Measurements from ENCODE around the gene TMEM14A.

TMEM14A gene

DNA sequence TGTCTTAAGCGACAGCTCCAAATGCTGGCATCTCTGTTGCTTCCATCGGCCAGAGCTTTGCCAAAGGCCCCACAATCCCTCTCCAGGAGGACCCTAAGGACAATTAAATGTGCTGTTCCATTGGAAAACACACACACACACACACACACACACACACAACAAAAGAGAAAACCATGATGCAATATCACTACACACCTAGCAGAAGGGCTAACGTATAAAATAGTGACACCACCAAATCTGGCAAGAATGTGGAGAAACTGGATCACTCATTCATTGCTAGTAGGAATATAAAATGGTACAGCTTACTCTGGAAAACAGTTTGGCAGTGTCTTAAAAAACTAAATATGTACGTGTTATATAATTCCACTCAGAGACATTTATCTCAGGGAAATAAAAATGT, 13.0 kb upstream of the TMEM14A start:
- Histone ChIP-seq H3K4me3 (replicated peaks; ENCODE audit: insufficient read depth, low read length) (no peak overlapping the region), H3K27ac (replicated peaks) (no peak overlapping the region), H3K27me3 (ENCODE audit: insufficient read depth, poor library complexity, severe bottlenecking) (peaks cover 3% of the 10 kb centered on the region)
- DNase-seq (ENCODE audit: low read depth in 1 of 2, low spot score in 1 of 2) = no peak
- TF ChIP-seq POLR2AphosphoS5 (IDR thresholded peaks at IDR 0.05; ENCODE audit: low read depth) (no peak), GABPA (IDR thresholded peaks at IDR 0.05; ENCODE audit: low read depth) (no peak), SPI1 (IDR thresholded peaks at IDR 0.05; ENCODE audit: borderline replicate concordance, low read depth) (no peak)
- TF ChIP-seq, protein P1, sequence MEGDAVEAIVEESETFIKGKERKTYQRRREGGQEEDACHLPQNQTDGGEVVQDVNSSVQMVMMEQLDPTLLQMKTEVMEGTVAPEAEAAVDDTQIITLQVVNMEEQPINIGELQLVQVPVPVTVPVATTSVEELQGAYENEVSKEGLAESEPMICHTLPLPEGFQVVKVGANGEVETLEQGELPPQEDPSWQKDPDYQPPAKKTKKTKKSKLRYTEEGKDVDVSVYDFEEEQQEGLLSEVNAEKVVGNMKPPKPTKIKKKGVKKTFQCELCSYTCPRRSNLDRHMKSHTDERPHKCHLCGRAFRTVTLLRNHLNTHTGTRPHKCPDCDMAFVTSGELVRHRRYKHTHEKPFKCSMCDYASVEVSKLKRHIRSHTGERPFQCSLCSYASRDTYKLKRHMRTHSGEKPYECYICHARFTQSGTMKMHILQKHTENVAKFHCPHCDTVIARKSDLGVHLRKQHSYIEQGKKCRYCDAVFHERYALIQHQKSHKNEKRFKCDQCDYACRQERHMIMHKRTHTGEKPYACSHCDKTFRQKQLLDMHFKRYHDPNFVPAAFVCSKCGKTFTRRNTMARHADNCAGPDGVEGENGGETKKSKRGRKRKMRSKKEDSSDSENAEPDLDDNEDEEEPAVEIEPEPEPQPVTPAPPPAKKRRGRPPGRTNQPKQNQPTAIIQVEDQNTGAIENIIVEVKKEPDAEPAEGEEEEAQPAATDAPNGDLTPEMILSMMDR (IDR thresholded peaks at IDR 0.05; ENCODE audit: insufficient read depth, low read length) = no peak
- TF ChIP-seq, protein P2, sequence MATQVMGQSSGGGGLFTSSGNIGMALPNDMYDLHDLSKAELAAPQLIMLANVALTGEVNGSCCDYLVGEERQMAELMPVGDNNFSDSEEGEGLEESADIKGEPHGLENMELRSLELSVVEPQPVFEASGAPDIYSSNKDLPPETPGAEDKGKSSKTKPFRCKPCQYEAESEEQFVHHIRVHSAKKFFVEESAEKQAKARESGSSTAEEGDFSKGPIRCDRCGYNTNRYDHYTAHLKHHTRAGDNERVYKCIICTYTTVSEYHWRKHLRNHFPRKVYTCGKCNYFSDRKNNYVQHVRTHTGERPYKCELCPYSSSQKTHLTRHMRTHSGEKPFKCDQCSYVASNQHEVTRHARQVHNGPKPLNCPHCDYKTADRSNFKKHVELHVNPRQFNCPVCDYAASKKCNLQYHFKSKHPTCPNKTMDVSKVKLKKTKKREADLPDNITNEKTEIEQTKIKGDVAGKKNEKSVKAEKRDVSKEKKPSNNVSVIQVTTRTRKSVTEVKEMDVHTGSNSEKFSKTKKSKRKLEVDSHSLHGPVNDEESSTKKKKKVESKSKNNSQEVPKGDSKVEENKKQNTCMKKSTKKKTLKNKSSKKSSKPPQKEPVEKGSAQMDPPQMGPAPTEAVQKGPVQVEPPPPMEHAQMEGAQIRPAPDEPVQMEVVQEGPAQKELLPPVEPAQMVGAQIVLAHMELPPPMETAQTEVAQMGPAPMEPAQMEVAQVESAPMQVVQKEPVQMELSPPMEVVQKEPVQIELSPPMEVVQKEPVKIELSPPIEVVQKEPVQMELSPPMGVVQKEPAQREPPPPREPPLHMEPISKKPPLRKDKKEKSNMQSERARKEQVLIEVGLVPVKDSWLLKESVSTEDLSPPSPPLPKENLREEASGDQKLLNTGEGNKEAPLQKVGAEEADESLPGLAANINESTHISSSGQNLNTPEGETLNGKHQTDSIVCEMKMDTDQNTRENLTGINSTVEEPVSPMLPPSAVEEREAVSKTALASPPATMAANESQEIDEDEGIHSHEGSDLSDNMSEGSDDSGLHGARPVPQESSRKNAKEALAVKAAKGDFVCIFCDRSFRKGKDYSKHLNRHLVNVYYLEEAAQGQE (IDR thresholded peaks at IDR 0.05; ENCODE audit: insufficient replicate concordance, low read depth) = no peak

DNA sequence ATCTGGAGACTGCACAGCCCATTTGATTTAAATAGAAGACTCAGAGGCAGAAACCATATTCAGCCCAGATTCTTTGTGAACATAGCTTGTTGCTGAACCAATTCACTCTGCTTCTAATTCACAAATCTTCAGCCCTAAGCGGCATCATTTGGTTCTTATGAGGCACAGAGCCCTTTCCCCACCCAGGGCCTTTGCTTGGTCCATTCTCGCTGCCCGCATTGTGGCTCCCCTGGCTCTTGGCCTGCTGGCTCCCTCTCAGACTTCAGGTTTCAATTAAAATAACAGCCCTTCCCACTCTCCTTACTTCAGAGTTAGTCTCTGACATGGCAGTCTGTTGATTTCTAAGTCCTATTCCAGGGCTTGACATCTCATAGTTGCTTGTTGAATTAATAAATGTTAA, 9.4 kb upstream of the TMEM14A start:
- Histone ChIP-seq H3K4me3 (replicated peaks; ENCODE audit: insufficient read depth, low read length) (no peak overlapping the region), H3K27me3 (ENCODE audit: insufficient read depth, poor library complexity, severe bottlenecking) (peaks cover 7% of the 10 kb centered on the region), H3K27ac (replicated peaks) (no peak overlapping the region)
- DNase-seq (ENCODE audit: low read depth in 1 of 2, low spot score in 1 of 2) = no peak
- TF ChIP-seq, protein P2 (IDR thresholded peaks at IDR 0.05; ENCODE audit: insufficient replicate concordance, low read depth) = no peak
- TF ChIP-seq, protein P1 (IDR thresholded peaks at IDR 0.05; ENCODE audit: insufficient read depth, low read length) = no peak
- no peak for TF ChIP-seq POLR2AphosphoS5 (IDR thresholded peaks at IDR 0.05; ENCODE audit: low read depth)
- TF ChIP-seq GABPA (IDR thresholded peaks at IDR 0.05; ENCODE audit: low read depth) = no peak
- no peak for TF ChIP-seq SPI1 (IDR thresholded peaks at IDR 0.05; ENCODE audit: borderline replicate concordance, low read depth)

DNA sequence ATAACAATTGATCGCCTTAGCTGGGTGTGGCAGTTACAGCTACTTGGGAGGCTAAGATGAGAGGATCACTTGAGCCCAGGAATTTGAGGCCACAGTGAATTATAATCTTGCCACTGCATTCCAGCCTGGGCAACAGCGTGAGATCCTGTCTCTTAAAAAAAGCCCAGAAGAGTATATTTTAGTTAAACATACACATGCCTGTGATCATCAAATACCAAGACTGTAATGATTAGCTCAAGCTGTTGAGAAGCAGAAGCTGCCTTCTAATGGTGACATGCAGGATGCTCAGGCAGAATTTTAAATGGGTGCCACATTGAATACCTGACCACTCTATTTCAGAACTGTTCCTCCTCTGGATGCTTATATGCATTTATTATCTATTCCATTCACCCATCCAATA, 8.9 kb upstream of the TMEM14A start:
- Histone ChIP-seq H3K27ac (replicated peaks) (no peak overlapping the region), H3K27me3 (ENCODE audit: insufficient read depth, poor library complexity, severe bottlenecking) (peaks cover 7% of the 10 kb centered on the region), H3K4me3 (replicated peaks; ENCODE audit: insufficient read depth, low read length) (no peak overlapping the region)
- TF ChIP-seq SPI1 (IDR thresholded peaks at IDR 0.05; ENCODE audit: borderline replicate concordance, low read depth) (no peak), POLR2AphosphoS5 (IDR thresholded peaks at IDR 0.05; ENCODE audit: low read depth) (no peak), GABPA (IDR thresholded peaks at IDR 0.05; ENCODE audit: low read depth) (no peak)
- TF ChIP-seq, protein P2 (IDR thresholded peaks at IDR 0.05; ENCODE audit: insufficient replicate concordance, low read depth) = no peak
- TF ChIP-seq, protein P1 (IDR thresholded peaks at IDR 0.05; ENCODE audit: insufficient read depth, low read length) = no peak
- no peak for DNase-seq (ENCODE audit: low read depth in 1 of 2, low spot score in 1 of 2)

Data from HL-60 (cell line).